NK-92 (cell line): Measurements from ENCODE around the gene LPAR3.

Source experiments
- DNase-seq: peaks from one replicate; lab custom pipeline; 2025; ENCODE audit not compliant: unreplicated experiment; lab: John Stamatoyannopoulos, UW

Gene LPAR3

GRCh38 chr1:84859866-84860265 is 33.1 kb downstream of the LPAR3 start:
- no peak for DNase-seq

- DNase-seq: no peak
Measured at GRCh38 chr1:84857906-84858305, 35.1 kb downstream of the LPAR3 start.

- DNase-seq: no peak
Measured at GRCh38 chr1:84856726-84857270, 36.2 kb downstream of the LPAR3 start.

GRCh38 chr1:84855691-84856630 is 37.0 kb downstream of the LPAR3 start:
- no peak for DNase-seq

GRCh38 chr1:84855168-84855567 is 37.8 kb downstream of the LPAR3 start:
- DNase-seq: no peak

GRCh38 chr1:84853741-84854721 is 39.0 kb downstream of the LPAR3 start:
- DNase-seq: no peak

- DNase-seq: no peak
Measured at GRCh38 chr1:84851839-84852238, 41.2 kb downstream of the LPAR3 start.

- DNase-seq: no peak
Measured at GRCh38 chr1:84849357-84849975, 43.5 kb downstream of the LPAR3 start.

- DNase-seq: no peak
Measured at GRCh38 chr1:84847253-84848250, 45.5 kb downstream of the LPAR3 start.

- DNase-seq: no peak
Measured at GRCh38 chr1:84846387-84846786, 46.6 kb downstream of the LPAR3 start.

- DNase-seq: no peak
Measured at GRCh38 chr1:84845357-84845756, 47.6 kb downstream of the LPAR3 start.

- no peak for DNase-seq
Measured at GRCh38 chr1:84844094-84844493, 48.9 kb downstream of the LPAR3 start.

- no peak for DNase-seq
Measured at GRCh38 chr1:84842748-84843231, 50.2 kb downstream of the LPAR3 start.

- no peak for DNase-seq
Measured at GRCh38 chr1:84841971-84842370, 51.0 kb downstream of the LPAR3 start.

- no peak for DNase-seq
Measured at GRCh38 chr1:84840346-84840745, 52.7 kb downstream of the LPAR3 start.

- no peak for DNase-seq
Measured at GRCh38 chr1:84839544-84839943, 53.5 kb downstream of the LPAR3 start.

GRCh38 chr1:84836145-84836544 is 56.9 kb downstream of the LPAR3 start:
- no peak for DNase-seq

- DNase-seq: no peak
Measured at GRCh38 chr1:84835169-84835568, 57.8 kb downstream of the LPAR3 start.

GRCh38 chr1:84834419-84835064 is 58.5 kb downstream of the LPAR3 start:
- DNase-seq: no peak
